Stomach (tissue), 9 donors: ENCODE results near the gene HBQ1. TPM values are rescaled to one million over a fixed set of nuclear protein-coding genes. Genes with fewer than 3 reads are reported as not detected.

Source experiments
- DNase-seq, 2 donors: peaks; one replicate each; pipeline versions ENCODE4 v3.0.0 to v3.0.0-alpha.2; 2013 to 2019
- H3K27ac ChIP-seq, 5 donors: fragments of 200-600 bp in 4 of 5; sonication (generic) in 4 of 5; one replicate each; pipeline ENCODE4 v1.5.1; 2013 to 2019; ENCODE audit warnings: mild to moderate bottlenecking in 1 of 5, moderate library complexity in 1 of 5
- H3K27me3 ChIP-seq, 3 donors: fragments of 200-600 bp; sonication (generic); one replicate each; pipeline ENCODE4 v1.5.1; 2017 to 2019; ENCODE audit warnings: mixed run types in 1 of 3
- H3K36me3 ChIP-seq, 4 donors: fragments of 200-600 bp; sonication (generic); 1 replicate in 3 of 4; 2 replicates in 1 of 4; pipeline ENCODE4 v1.5.1; 2016 to 2019
- H3K4me1 ChIP-seq, 4 donors: fragments of 200-600 bp; sonication (generic); one replicate each; pipeline ENCODE4 v1.5.1; 2016 to 2019
- H3K4me3 ChIP-seq, 4 donors: fragments of 200-600 bp; sonication (generic) in 3 of 4; one replicate each; pipeline ENCODE4 v1.5.1; 2016 to 2019; ENCODE audit warnings: mild to moderate bottlenecking in 1 of 4
- H3K9me3 ChIP-seq, 4 donors: fragments of 200-600 bp; sonication (generic); one replicate each; pipeline ENCODE4 v1.5.1; 2016 to 2019
- EP300 ChIP-seq: sonication (generic); formaldehyde crosslinking; IDR thresholded peaks from one replicate; pipeline ENCODE4 v1.6.1; 2017; ENCODE audit warnings: antibody characterized with exemption
- POLR2A ChIP-seq, 4 donors: fragments of 450-650 bp; IDR thresholded peaks; one replicate each; pipeline ENCODE4 v1.6.1; 2016; ENCODE audit warnings: antibody characterized with exemption in 4 of 4, control low read depth in 2 of 4, mild to moderate bottlenecking in 1 of 4, moderate library complexity in 1 of 4
- POLR2AphosphoS5 ChIP-seq, 3 donors: sonication (generic); formaldehyde crosslinking; IDR thresholded peaks; one replicate each; pipeline ENCODE4 v1.6.1; 2016; ENCODE audit warnings: antibody characterized with exemption in 3 of 3
- WGBS, 5 donors: extraction: QIAGEN DNeasy Blood & Tissue Kit in 3 of 5; methylation state at CpG; one replicate each; pipeline versions ENCODE4 v1.1.5 to v1.1.7; 2013 to 2018; 5-methylcytosine and 5-hydroxymethylcytosine counted together
- intact Hi-C: fragments of 100-400 bp; cut with DNase I; formaldehyde crosslinking; loops from one replicate; pipeline ENCODE4 v1.15.1; 2023; ENCODE audit warnings: low total_unique reads
- polyA plus RNA-seq, 3 donors: library from polyadenylated mRNA; stranded (reverse); fragments of 200-250 nt; gene quantifications; one replicate each; pipeline ENCODE4 v1.2.3, GENCODE V29; 2013
- total RNA-seq, 5 donors: library from RNA; depleted of rRNA; stranded (reverse); fragments of >200 nt; gene quantifications; one replicate each; pipeline versions ENCODE4 v1.1.0 to v1.2.3, GENCODE V29; 2014 to 2016
- TF ChIP-seq, protein P1 (sequence below), 7 experiments: fragments of 450-650 bp in 4 of 7; fragments of 200-600 bp in 3 of 7; sonication (generic) in 3 of 7; IDR thresholded peaks; one replicate each; pipeline ENCODE4 v1.5.1; 2016 to 2019; ENCODE audit warnings: antibody characterized with exemption in 7 of 7, control low read depth in 2 of 7, mild to moderate bottlenecking in 1 of 7
- donor health status: healthy with polysubstance abuse.
- donor health status: Bipolar disorder and iron deficiency.
- donor health status: healthy.

HBQ1 gene
- total and polyA plus RNA-seq, 8 donors: not detected

DNA sequence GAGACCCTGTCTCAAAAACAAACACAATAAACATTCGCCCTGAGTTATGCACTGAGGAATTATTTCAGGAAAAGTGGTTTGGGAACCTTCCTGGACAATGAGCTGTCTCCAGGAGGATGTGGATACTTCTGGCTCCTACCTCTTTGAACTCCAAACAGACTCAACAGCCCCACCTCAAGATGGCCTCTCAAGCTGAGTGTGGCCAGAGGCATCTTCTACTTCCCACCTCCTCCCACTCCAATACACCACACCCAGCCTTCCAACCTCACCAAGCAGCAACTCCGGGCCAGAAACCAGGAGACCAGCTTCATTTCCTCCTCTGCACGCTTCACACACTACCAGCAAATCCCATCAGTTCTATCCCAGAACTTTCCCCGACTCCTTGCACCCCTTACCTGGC lies 11.6 kb downstream of the HBQ1 start:
- 84 to 88% (median 86%) methylated on average over 4 of the region's 4 CpGs for WGBS, 5 donors
- intact Hi-C loops: no loop called here
- no peak overlapping the region for H3K4me3 ChIP-seq
- no peaks in the 10 kb centered on the region for H3K9me3 ChIP-seq
- peaks cover 91 to 98% (median 98%) of the 10 kb centered on the region in 4 donors for H3K36me3 ChIP-seq
- H3K4me1 ChIP-seq: no peaks in the 10 kb centered on the region
- no peaks in the 10 kb centered on the region for H3K27me3 ChIP-seq
- DNase-seq: no peak
- no peak for TF ChIP-seq EP300
- TF ChIP-seq, protein P1, sequence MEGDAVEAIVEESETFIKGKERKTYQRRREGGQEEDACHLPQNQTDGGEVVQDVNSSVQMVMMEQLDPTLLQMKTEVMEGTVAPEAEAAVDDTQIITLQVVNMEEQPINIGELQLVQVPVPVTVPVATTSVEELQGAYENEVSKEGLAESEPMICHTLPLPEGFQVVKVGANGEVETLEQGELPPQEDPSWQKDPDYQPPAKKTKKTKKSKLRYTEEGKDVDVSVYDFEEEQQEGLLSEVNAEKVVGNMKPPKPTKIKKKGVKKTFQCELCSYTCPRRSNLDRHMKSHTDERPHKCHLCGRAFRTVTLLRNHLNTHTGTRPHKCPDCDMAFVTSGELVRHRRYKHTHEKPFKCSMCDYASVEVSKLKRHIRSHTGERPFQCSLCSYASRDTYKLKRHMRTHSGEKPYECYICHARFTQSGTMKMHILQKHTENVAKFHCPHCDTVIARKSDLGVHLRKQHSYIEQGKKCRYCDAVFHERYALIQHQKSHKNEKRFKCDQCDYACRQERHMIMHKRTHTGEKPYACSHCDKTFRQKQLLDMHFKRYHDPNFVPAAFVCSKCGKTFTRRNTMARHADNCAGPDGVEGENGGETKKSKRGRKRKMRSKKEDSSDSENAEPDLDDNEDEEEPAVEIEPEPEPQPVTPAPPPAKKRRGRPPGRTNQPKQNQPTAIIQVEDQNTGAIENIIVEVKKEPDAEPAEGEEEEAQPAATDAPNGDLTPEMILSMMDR (IDR thresholded peaks at IDR 0.05): no peak
- no peak for TF ChIP-seq POLR2A (IDR thresholded peaks at IDR 0.05)
- no peak for TF ChIP-seq POLR2AphosphoS5 (IDR thresholded peaks at IDR 0.05)
- no peak overlapping the region for H3K27ac ChIP-seq

DNA sequence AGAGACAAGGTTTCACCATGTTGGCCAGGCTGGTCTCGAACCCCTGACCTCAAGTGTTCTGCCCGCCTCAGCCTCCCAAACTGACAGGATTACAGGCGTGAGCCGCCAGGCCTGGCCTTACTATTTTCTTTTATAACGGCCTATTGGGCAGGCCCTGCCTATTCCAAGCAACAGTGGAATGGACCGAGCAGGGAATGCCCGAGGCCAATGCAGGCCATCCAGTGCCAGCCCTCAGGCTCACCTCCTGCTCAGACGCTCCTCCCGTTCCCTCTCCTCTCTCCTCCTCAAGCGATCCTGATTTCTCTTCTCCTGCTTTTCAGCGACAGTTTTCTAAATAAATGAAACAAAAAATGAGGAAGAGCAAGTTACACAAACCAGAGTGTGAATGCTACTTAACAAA lies 12.4 kb downstream of the HBQ1 start:
- Histone ChIP-seq H3K4me1 (no peaks in the 10 kb centered on the region), H3K27ac (no peak overlapping the region), H3K4me3 (no peak overlapping the region), H3K27me3 (no peaks in the 10 kb centered on the region), H3K36me3 (peaks cover 93 to 100% (median 100%) of the 10 kb centered on the region in 4 donors), H3K9me3 (no peaks in the 10 kb centered on the region)
- TF ChIP-seq EP300 (no peak), POLR2AphosphoS5 (IDR thresholded peaks at IDR 0.05) (no peak), POLR2A (IDR thresholded peaks at IDR 0.05) (no peak)
- TF ChIP-seq, protein P1 (IDR thresholded peaks at IDR 0.05): no peak
- DNase-seq: no peak
- 86 to 96% (median 93%) methylated on average over 11 of the region's 11 CpGs for whole genome bisulfite sequencing, 5 donors
- intact Hi-C loops: no loop called here

DNA sequence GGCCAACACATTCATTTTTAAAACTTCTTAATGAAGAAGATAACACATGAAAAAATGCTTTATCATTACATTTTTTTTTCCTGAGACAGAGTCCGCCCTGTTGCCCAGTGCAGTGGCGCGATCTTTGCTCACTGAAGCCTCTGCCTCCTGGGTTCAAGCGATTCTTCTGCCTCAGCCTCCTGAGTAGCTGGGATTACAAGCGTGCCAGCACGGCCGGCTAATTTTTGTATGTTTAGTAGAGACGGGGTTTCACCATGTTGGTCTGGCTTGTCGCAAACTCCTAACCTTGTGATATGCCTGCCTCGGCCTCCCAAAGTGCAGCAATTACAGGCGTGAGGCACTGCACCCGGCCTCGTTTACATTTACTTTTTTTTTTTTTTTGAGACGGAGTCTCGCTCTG lies 13.2 kb downstream of the HBQ1 start:
- 88 to 92% (median 90%) methylated on average over 15 of the region's 15 CpGs for WGBS, 5 donors
- no peaks in the 10 kb centered on the region for H3K4me1 ChIP-seq
- no peaks in the 10 kb centered on the region for H3K9me3 ChIP-seq
- H3K27ac ChIP-seq: no peak overlapping the region
- DNase-seq: no peak
- no peaks in the 10 kb centered on the region for H3K27me3 ChIP-seq
- no peak overlapping the region for H3K4me3 ChIP-seq
- TF ChIP-seq, protein P1 (IDR thresholded peaks at IDR 0.05): no peak
- TF ChIP-seq EP300: no peak
- no peak for TF ChIP-seq POLR2AphosphoS5 (IDR thresholded peaks at IDR 0.05)
- TF ChIP-seq POLR2A (IDR thresholded peaks at IDR 0.05): no peak
- intact Hi-C loops: no loop called here
- peaks cover 96 to 100% (median 100%) of the 10 kb centered on the region in 4 donors for H3K36me3 ChIP-seq

DNA sequence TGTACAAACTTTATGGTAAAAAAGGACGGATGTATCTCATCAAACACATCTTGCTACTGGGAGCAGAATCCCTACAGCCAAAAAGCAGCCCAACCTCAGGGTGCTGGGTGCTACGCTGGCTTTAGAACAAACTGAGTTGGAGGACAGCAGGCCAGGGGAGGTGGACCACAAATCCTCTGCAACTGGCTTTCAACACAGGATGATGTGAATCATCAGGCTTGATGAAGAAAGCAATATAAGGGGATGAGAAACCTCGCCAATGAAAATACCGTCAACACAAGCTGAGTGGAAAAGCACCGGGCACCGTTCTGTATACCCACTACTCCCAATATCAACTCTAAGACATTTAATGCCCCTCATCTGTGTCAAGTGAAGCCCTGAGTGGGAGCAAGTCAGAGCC lies 14.3 kb downstream of the HBQ1 start:
- Histone ChIP-seq H3K27me3 (no peaks in the 10 kb centered on the region), H3K9me3 (no peaks in the 10 kb centered on the region), H3K4me1 (no peaks in the 10 kb centered on the region), H3K27ac (no peak overlapping the region), H3K36me3 (peaks cover 95 to 100% (median 100%) of the 10 kb centered on the region in 4 donors), H3K4me3 (no peak overlapping the region)
- intact Hi-C loops: no loop called here
- no peak for DNase-seq
- no peak for TF ChIP-seq EP300
- TF ChIP-seq, protein P1 (IDR thresholded peaks at IDR 0.05): no peak
- no peak for TF ChIP-seq POLR2A (IDR thresholded peaks at IDR 0.05)
- no peak for TF ChIP-seq POLR2AphosphoS5 (IDR thresholded peaks at IDR 0.05)
- WGBS, 5 donors: 88 to 96% (median 95%) methylated on average over 6 of the region's 6 CpGs
